Skeletal muscle tissue (tissue), 4 donors: ENCODE results near the gene HLTF. TPM values are rescaled to one million over a fixed set of nuclear protein-coding genes. Genes with fewer than 3 reads are reported as not detected.
A peak's percentile ranks its signal among the peaks of the same experiment; 100 is the strongest.

ENCODE experiments used
- H3K27ac ChIP-seq: one replicate; pipeline ENCODE4 v1.7.0; 2013; ENCODE audit warnings: mild to moderate bottlenecking, low read depth, low read length, inconsistent platforms
- H3K27me3 ChIP-seq, 3 donors: one replicate each; pipeline ENCODE4 v1.7.0; 2013; ENCODE audit warnings: low read length in 3 of 3; ENCODE audit not compliant: control insufficient read depth in 3 of 3, insufficient read depth in 3 of 3
- H3K36me3 ChIP-seq, 3 donors: one replicate each; pipeline ENCODE4 v1.7.0; 2013; ENCODE audit warnings: low read length in 3 of 3; ENCODE audit not compliant: control insufficient read depth in 3 of 3, insufficient read depth in 3 of 3
- H3K4me1 ChIP-seq, 3 donors: one replicate each; pipeline ENCODE4 v1.7.0; 2013; ENCODE audit warnings: low read length in 3 of 3, mild to moderate bottlenecking in 3 of 3; ENCODE audit not compliant: control insufficient read depth in 3 of 3, insufficient read depth in 3 of 3
- H3K4me3 ChIP-seq, 3 donors: one replicate each; pipeline ENCODE4 v1.7.0; 2013; ENCODE audit warnings: low read length in 3 of 3
- H3K9ac ChIP-seq, 3 donors: one replicate each; pipeline ENCODE4 v1.7.0; 2013; ENCODE audit warnings: low read length in 3 of 3, mild to moderate bottlenecking in 3 of 3, moderate library complexity in 2 of 3, low read depth in 1 of 3
- H3K9me3 ChIP-seq, 3 donors: one replicate each; pipeline ENCODE4 v1.7.0; 2013; ENCODE audit warnings: low read length in 3 of 3; ENCODE audit not compliant: control insufficient read depth in 3 of 3
- total RNA-seq: library from RNA; depleted of rRNA; stranded (reverse); fragments of >200 nt; gene quantifications from one replicate; pipeline ENCODE4 v1.2.3, GENCODE V29; 2014
- donor health status: Osteomylitis.

Gene HLTF, protein sequence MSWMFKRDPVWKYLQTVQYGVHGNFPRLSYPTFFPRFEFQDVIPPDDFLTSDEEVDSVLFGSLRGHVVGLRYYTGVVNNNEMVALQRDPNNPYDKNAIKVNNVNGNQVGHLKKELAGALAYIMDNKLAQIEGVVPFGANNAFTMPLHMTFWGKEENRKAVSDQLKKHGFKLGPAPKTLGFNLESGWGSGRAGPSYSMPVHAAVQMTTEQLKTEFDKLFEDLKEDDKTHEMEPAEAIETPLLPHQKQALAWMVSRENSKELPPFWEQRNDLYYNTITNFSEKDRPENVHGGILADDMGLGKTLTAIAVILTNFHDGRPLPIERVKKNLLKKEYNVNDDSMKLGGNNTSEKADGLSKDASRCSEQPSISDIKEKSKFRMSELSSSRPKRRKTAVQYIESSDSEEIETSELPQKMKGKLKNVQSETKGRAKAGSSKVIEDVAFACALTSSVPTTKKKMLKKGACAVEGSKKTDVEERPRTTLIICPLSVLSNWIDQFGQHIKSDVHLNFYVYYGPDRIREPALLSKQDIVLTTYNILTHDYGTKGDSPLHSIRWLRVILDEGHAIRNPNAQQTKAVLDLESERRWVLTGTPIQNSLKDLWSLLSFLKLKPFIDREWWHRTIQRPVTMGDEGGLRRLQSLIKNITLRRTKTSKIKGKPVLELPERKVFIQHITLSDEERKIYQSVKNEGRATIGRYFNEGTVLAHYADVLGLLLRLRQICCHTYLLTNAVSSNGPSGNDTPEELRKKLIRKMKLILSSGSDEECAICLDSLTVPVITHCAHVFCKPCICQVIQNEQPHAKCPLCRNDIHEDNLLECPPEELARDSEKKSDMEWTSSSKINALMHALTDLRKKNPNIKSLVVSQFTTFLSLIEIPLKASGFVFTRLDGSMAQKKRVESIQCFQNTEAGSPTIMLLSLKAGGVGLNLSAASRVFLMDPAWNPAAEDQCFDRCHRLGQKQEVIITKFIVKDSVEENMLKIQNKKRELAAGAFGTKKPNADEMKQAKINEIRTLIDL
- total RNA-seq = 26.6 TPM

- H3K4me1 ChIP-seq = peaks cover 6 to 16% (median 11%) of the 10 kb centered on the region in 3 donors
- peak within 1 kb of the TSS; percentile 54 for H3K27ac ChIP-seq
- H3K36me3 ChIP-seq = peaks cover 0 to 8% (median 3%) of the 10 kb centered on the region in 3 donors
- peak within 1 kb of the TSS; percentile 80 to 89 (median 84) for H3K9ac ChIP-seq
- no peaks in the 10 kb centered on the region for H3K27me3 ChIP-seq
- peak within 1 kb of the TSS; percentile 91 to 96 (median 94) for H3K4me3 ChIP-seq
- H3K9me3 ChIP-seq = no peaks in the 10 kb centered on the region
These were observed at the start of gene HLTF for GRCh38 chr3:149086232-149086988. HLTF (minus strand) TSS chr3:149086533; CDS start chr3:149086336, 197 bp downstream.

- no peak overlapping the region for H3K4me3 ChIP-seq
- H3K36me3 ChIP-seq = no peaks in the 10 kb centered on the region
- no peaks in the 10 kb centered on the region for H3K27me3 ChIP-seq
- H3K4me1 ChIP-seq = peaks cover 4 to 23% (median 4%) of the 10 kb centered on the region in 3 donors
- H3K27ac ChIP-seq = no peak overlapping the region
- H3K9me3 ChIP-seq = no peaks in the 10 kb centered on the region
- H3K9ac ChIP-seq = no peak overlapping the region
These were observed 48.2 kb upstream of the HLTF start for GRCh38 chr3:149134575-149134974.

DNA sequence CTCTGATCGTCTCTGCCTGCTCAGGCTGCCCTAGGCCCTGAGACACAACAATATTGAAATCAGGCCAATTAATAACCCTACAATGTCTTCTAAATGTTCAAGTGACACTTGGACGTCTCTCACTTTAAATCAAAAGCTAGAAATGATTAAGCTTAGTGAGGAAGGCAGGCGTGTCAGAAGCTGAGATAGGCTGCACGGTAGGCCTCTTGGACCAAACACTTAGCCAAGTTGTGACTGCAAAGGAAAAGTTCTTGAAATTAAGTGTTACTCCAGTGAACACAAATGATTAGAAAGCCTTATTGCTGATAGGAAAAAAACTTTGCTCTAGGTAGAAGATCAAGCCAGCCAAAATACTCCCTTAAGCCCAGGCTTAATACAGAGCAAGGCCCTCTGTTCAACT lies 45.3 kb upstream of the HLTF start:
- H3K36me3 ChIP-seq = no peaks in the 10 kb centered on the region
- H3K4me3 ChIP-seq = peak overlapping the region in 1 of 3 donors; percentile 10
- H3K27me3 ChIP-seq = no peaks in the 10 kb centered on the region
- no peak overlapping the region for H3K27ac ChIP-seq
- H3K4me1 ChIP-seq = peaks cover 7 to 29% (median 10%) of the 10 kb centered on the region in 3 donors
- H3K9me3 ChIP-seq = no peaks in the 10 kb centered on the region
- no peak overlapping the region for H3K9ac ChIP-seq

- H3K9me3 ChIP-seq = no peaks in the 10 kb centered on the region
- no peaks in the 10 kb centered on the region for H3K27me3 ChIP-seq
- peaks cover 7 to 22% (median 10%) of the 10 kb centered on the region in 3 donors for H3K4me1 ChIP-seq
- peak within 1 kb of the TSS; percentile 90 to 95 (median 94) for H3K4me3 ChIP-seq
- H3K9ac ChIP-seq = peak within 1 kb of the TSS; percentile 60 to 86 (median 85)
- peak within 1 kb of the TSS; percentile 60 for H3K27ac ChIP-seq
- H3K36me3 ChIP-seq = no peaks in the 10 kb centered on the region
These were observed 43.2 kb upstream of the HLTF start, which contains the start of gene HPS3 for GRCh38 chr3:149129326-149130205. HPS3 (plus strand) TSS chr3:149129638; CDS start chr3:149129724, 86 bp downstream.

- no peaks in the 10 kb centered on the region for H3K27me3 ChIP-seq
- peak overlapping the region; percentile 32 for H3K27ac ChIP-seq
- H3K36me3 ChIP-seq = no peaks in the 10 kb centered on the region
- no peaks in the 10 kb centered on the region for H3K9me3 ChIP-seq
- peak overlapping the region; percentile 60 to 86 (median 73) for H3K9ac ChIP-seq
- H3K4me1 ChIP-seq = peaks cover 7 to 22% (median 10%) of the 10 kb centered on the region in 3 donors
- peak overlapping the region; percentile 90 to 95 (median 94) for H3K4me3 ChIP-seq
These were observed 42.5 kb upstream of the HLTF start for GRCh38 chr3:149128821-149129220.

- Histone ChIP-seq H3K27ac (no peak overlapping the region), H3K36me3 (no peaks in the 10 kb centered on the region), H3K9me3 (no peaks in the 10 kb centered on the region), H3K4me1 (no peaks in the 10 kb centered on the region), H3K27me3 (no peaks in the 10 kb centered on the region), H3K4me3 (no peak overlapping the region), H3K9ac (no peak overlapping the region)
These were observed 36.6 kb upstream of the HLTF start for GRCh38 chr3:149122721-149123578.

- no peak overlapping the region for H3K9ac ChIP-seq
- no peak overlapping the region for H3K4me3 ChIP-seq
- no peaks in the 10 kb centered on the region for H3K27me3 ChIP-seq
- H3K9me3 ChIP-seq = no peaks in the 10 kb centered on the region
- H3K27ac ChIP-seq = no peak overlapping the region
- H3K36me3 ChIP-seq = no peaks in the 10 kb centered on the region
- H3K4me1 ChIP-seq = no peaks in the 10 kb centered on the region
These were observed 34.0 kb upstream of the HLTF start for GRCh38 chr3:149120051-149120972.
